Germinal center (tissue), 1 donor: ENCODE results near the gene EPHA8.

Experiments
- DNase-seq: peaks from one replicate; pipeline ENCODE4 v3.0.0; 2012; ENCODE audit warnings: mixed read lengths, low spot score

Gene EPHA8

GRCh38 chr1:22567197-22567596 is 3.9 kb downstream of the EPHA8 start:
- DNase-seq, result no peak

GRCh38 chr1:22567994-22568393 is 4.7 kb downstream of the EPHA8 start:
- DNase-seq, result no peak

GRCh38 chr1:22569269-22569668 is 6.0 kb downstream of the EPHA8 start:
- DNase-seq, result no peak

- no peak for DNase-seq
These were observed 7.0 kb downstream of the EPHA8 start for GRCh38 chr1:22570140-22570909.

GRCh38 chr1:22572818-22573217 is 9.5 kb downstream of the EPHA8 start:
- DNase-seq, result no peak

- DNase-seq, result no peak
These were observed 9.9 kb downstream of the EPHA8 start for GRCh38 chr1:22573237-22573636.

- no peak for DNase-seq
These were observed 12.4 kb downstream of the EPHA8 start for GRCh38 chr1:22575532-22576149.

GRCh38 chr1:22576150-22576544 is 12.9 kb downstream of the EPHA8 start:
- DNase-seq, result no peak

GRCh38 chr1:22576617-22577016 is 13.3 kb downstream of the EPHA8 start:
- no peak for DNase-seq

GRCh38 chr1:22578732-22579361 is 15.6 kb downstream of the EPHA8 start:
- no peak for DNase-seq

GRCh38 chr1:22579541-22580155 is 16.4 kb downstream of the EPHA8 start:
- DNase-seq, result no peak

GRCh38 chr1:22582661-22583635 is 19.7 kb downstream of the EPHA8 start:
- no peak for DNase-seq

- no peak for DNase-seq
These were observed 20.8 kb downstream of the EPHA8 start for GRCh38 chr1:22584001-22584562.

GRCh38 chr1:22584970-22585369 is 21.7 kb downstream of the EPHA8 start:
- DNase-seq, result no peak

- no peak for DNase-seq
These were observed 22.2 kb downstream of the EPHA8 start for GRCh38 chr1:22585471-22585870.

GRCh38 chr1:22586356-22587130 is 23.3 kb downstream of the EPHA8 start:
- DNase-seq, result no peak

GRCh38 chr1:22587247-22587646 is 24.0 kb downstream of the EPHA8 start:
- no peak for DNase-seq

- no peak for DNase-seq
These were observed 25.7 kb downstream of the EPHA8 start for GRCh38 chr1:22588899-22589422.

- no peak for DNase-seq
These were observed 28.3 kb downstream of the EPHA8 start for GRCh38 chr1:22591576-22591975.

GRCh38 chr1:22592051-22592450 is 28.8 kb downstream of the EPHA8 start:
- DNase-seq, result no peak
